Stomach (tissue), 4 donors: ENCODE data around the gene ABCA10.

Experiments
- EP300 ChIP-seq: sonication (generic); formaldehyde crosslinking; IDR thresholded peaks from one replicate; pipeline ENCODE4 v1.6.1; 2017; ENCODE audit warnings: antibody characterized with exemption
- POLR2A ChIP-seq, 4 donors: fragments of 450-650 bp; IDR thresholded peaks; one replicate each; pipeline ENCODE4 v1.6.1; 2016; ENCODE audit warnings: antibody characterized with exemption in 4 of 4, control low read depth in 2 of 4, mild to moderate bottlenecking in 1 of 4, moderate library complexity in 1 of 4
- POLR2AphosphoS5 ChIP-seq, 3 donors: sonication (generic); formaldehyde crosslinking; IDR thresholded peaks; one replicate each; pipeline ENCODE4 v1.6.1; 2016; ENCODE audit warnings: antibody characterized with exemption in 3 of 3
- TF ChIP-seq, protein P1 (sequence below), 7 experiments: fragments of 450-650 bp in 4 of 7; fragments of 200-600 bp in 3 of 7; sonication (generic) in 3 of 7; IDR thresholded peaks; one replicate each; pipeline ENCODE4 v1.5.1; 2016 to 2019; ENCODE audit warnings: antibody characterized with exemption in 7 of 7, control low read depth in 2 of 7, mild to moderate bottlenecking in 1 of 7

- TF ChIP-seq, protein P1, sequence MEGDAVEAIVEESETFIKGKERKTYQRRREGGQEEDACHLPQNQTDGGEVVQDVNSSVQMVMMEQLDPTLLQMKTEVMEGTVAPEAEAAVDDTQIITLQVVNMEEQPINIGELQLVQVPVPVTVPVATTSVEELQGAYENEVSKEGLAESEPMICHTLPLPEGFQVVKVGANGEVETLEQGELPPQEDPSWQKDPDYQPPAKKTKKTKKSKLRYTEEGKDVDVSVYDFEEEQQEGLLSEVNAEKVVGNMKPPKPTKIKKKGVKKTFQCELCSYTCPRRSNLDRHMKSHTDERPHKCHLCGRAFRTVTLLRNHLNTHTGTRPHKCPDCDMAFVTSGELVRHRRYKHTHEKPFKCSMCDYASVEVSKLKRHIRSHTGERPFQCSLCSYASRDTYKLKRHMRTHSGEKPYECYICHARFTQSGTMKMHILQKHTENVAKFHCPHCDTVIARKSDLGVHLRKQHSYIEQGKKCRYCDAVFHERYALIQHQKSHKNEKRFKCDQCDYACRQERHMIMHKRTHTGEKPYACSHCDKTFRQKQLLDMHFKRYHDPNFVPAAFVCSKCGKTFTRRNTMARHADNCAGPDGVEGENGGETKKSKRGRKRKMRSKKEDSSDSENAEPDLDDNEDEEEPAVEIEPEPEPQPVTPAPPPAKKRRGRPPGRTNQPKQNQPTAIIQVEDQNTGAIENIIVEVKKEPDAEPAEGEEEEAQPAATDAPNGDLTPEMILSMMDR (IDR thresholded peaks at IDR 0.05) = no peak
- TF ChIP-seq POLR2AphosphoS5 (IDR thresholded peaks at IDR 0.05) (no peak), EP300 (no peak), POLR2A (IDR thresholded peaks at IDR 0.05) (no peak)
Observed at GRCh38 chr17:69188064-69188463, 40.6 kb downstream of the ABCA10 start.
